ENCODE data around the gene ADCY5. TPM values are rescaled to one million over a fixed set of nuclear protein-coding genes. Genes with fewer than 3 reads are reported as not detected.

The ADCY5 gene
- total RNA-seq, 1 experiment from 2014 or later, result 1.4 TPM

DNA sequence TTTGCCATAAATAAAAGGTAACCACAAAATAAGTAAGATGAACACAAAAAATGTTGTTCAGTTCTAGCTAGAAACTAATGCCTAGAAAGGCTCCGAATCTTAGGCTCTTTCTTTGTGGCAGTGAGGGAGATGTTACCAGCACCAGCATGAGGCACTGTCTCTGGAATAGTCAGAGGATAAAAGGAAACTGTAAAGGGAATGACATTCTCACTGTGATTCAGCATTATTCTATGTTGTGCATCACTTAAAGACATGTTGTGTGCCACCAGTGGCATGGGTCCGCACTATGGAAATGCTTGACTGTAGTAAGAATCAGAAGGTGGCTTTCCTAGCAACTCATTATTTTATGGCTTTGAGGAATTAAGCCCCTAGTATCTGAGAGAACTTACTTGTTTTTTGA lies 176.3 kb downstream of the ADCY5 start:
- no peaks in the 10 kb centered on the region for H3K4me1 ChIP-seq (ENCODE audit: control insufficient read depth, insufficient read depth, low read length)
- no peak for ATAC-seq
- no peak overlapping the region for H3K4me3 ChIP-seq (ENCODE audit: low read depth in 2 of 2, low read length in 2 of 2)
- CTCF ChIA-PET, result no interaction called here
- intact Hi-C loops (cut with micrococcal nuclease; ENCODE audit: unreplicated experiment), result no loop called here
- in situ Hi-C loops (cut with HindIII; ENCODE audit: low pct_unique_long_range_greater_than_20kb, low sequenced_read_pairs), result no loop called here
- H3K27ac ChIP-seq (ENCODE audit: low read length), result no peak overlapping the region
- H3K9me3 ChIP-seq (ENCODE audit: control insufficient read depth, insufficient read depth, low read depth, low read length), result no peaks in the 10 kb centered on the region
- no TSS peak for BruUV-seq (replicated peaks)
- no peak for DNase-seq (ENCODE audit: low read depth, low spot score)
- H3K27me3 ChIP-seq (ENCODE audit: control insufficient read depth, insufficient read depth, low read length), result no peaks in the 10 kb centered on the region
- POLR2A ChIA-PET, result no interaction called here
- no peaks in the 10 kb centered on the region for H3K36me3 ChIP-seq (ENCODE audit: control insufficient read depth, insufficient read depth, low read length)
- TF ChIP-seq, protein P1, sequence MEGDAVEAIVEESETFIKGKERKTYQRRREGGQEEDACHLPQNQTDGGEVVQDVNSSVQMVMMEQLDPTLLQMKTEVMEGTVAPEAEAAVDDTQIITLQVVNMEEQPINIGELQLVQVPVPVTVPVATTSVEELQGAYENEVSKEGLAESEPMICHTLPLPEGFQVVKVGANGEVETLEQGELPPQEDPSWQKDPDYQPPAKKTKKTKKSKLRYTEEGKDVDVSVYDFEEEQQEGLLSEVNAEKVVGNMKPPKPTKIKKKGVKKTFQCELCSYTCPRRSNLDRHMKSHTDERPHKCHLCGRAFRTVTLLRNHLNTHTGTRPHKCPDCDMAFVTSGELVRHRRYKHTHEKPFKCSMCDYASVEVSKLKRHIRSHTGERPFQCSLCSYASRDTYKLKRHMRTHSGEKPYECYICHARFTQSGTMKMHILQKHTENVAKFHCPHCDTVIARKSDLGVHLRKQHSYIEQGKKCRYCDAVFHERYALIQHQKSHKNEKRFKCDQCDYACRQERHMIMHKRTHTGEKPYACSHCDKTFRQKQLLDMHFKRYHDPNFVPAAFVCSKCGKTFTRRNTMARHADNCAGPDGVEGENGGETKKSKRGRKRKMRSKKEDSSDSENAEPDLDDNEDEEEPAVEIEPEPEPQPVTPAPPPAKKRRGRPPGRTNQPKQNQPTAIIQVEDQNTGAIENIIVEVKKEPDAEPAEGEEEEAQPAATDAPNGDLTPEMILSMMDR (IDR thresholded peaks at IDR 0.05), result no peak
- TF ChIP-seq POLR2AphosphoS5 (IDR thresholded peaks at IDR 0.05; ENCODE audit: low read depth, low read length) (no peak), TCF7L2 (IDR thresholded peaks at IDR 0.05; ENCODE audit: low read depth, low read length) (no peak), SIN3A (IDR thresholded peaks at IDR 0.05; ENCODE audit: borderline replicate concordance, insufficient read depth, low read depth, low read length) (no peak), REST (IDR thresholded peaks at IDR 0.05; ENCODE audit: insufficient read depth in 1 of 2, low read depth in 2 of 2, low read length in 1 of 2) (no peak)

GRCh38 chr3:123271466-123272159 lies 177.3 kb downstream of the ADCY5 start:
- POLR2A ChIA-PET, result no interaction called here

DNA sequence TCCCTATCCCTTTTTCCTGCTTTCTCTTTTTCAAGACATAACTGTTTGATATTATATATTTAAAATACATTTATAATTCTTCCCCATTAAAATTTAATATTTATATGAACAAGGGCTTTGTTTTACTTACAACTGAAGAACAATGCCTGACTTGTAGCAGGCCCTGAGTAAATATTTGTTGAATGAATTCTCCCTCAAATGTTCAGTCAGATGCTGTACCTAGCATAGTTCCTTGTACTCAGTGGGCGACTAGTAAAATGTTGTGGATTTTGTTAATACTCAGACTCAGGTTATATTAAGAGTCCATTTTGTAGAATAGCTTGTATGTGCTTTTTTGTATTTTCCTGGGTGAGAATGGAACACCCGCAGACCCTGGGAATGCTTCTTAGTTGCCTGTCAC lies 178.1 kb downstream of the ADCY5 start:
- peaks cover 6% of the 10 kb centered on the region; the same call in 1 of the 2 replicates for H3K9me3 ChIP-seq (ENCODE audit: control insufficient read depth, insufficient read depth, low read depth, low read length)
- no peak overlapping the region for H3K4me3 ChIP-seq (ENCODE audit: low read depth in 2 of 2, low read length in 2 of 2)
- DNase-seq (ENCODE audit: low read depth, low spot score) (no peak), ATAC-seq (no peak)
- POLR2A ChIA-PET, result no interaction called here
- no peaks in the 10 kb centered on the region for H3K27me3 ChIP-seq (ENCODE audit: control insufficient read depth, insufficient read depth, low read length)
- no peaks in the 10 kb centered on the region for H3K36me3 ChIP-seq (ENCODE audit: control insufficient read depth, insufficient read depth, low read length)
- no peaks in the 10 kb centered on the region for H3K4me1 ChIP-seq (ENCODE audit: control insufficient read depth, insufficient read depth, low read length)
- TF ChIP-seq POLR2AphosphoS5 (IDR thresholded peaks at IDR 0.05; ENCODE audit: low read depth, low read length), result no peak
- TF ChIP-seq, protein P1 (IDR thresholded peaks at IDR 0.05), result no peak
- no peak for TF ChIP-seq REST (IDR thresholded peaks at IDR 0.05; ENCODE audit: insufficient read depth in 1 of 2, low read depth in 2 of 2, low read length in 1 of 2)
- no peak for TF ChIP-seq TCF7L2 (IDR thresholded peaks at IDR 0.05; ENCODE audit: low read depth, low read length)
- no peak for TF ChIP-seq SIN3A (IDR thresholded peaks at IDR 0.05; ENCODE audit: borderline replicate concordance, insufficient read depth, low read depth, low read length)
- in situ Hi-C loops (cut with HindIII; ENCODE audit: low pct_unique_long_range_greater_than_20kb, low sequenced_read_pairs) (no loop called here), intact Hi-C loops (cut with micrococcal nuclease; ENCODE audit: unreplicated experiment) (no loop called here)
- no TSS peak for BruUV-seq (replicated peaks)
- H3K27ac ChIP-seq (ENCODE audit: low read length), result no peak overlapping the region
- CTCF ChIA-PET, result no interaction called here

More at GRCh38 chr3:123271466-123272159, 177.3 kb downstream of the ADCY5 start:
- Histone ChIP-seq H3K27me3 (ENCODE audit: control insufficient read depth, insufficient read depth, low read length) (no peaks in the 10 kb centered on the region), H3K4me1 (ENCODE audit: control insufficient read depth, insufficient read depth, low read length) (no peaks in the 10 kb centered on the region), H3K9me3 (ENCODE audit: control insufficient read depth, insufficient read depth, low read depth, low read length) (no peaks in the 10 kb centered on the region), H3K4me3 (ENCODE audit: low read depth in 2 of 2, low read length in 2 of 2) (no peak overlapping the region), H3K36me3 (ENCODE audit: control insufficient read depth, insufficient read depth, low read length) (no peaks in the 10 kb centered on the region), H3K27ac (ENCODE audit: low read length) (no peak overlapping the region)
- DNase-seq (ENCODE audit: low read depth, low spot score) (no peak), ATAC-seq (no peak)
- no peak for TF ChIP-seq TCF7L2 (IDR thresholded peaks at IDR 0.05; ENCODE audit: low read depth, low read length)
- CTCF ChIA-PET, result interaction anchor here (0.5 kb wide), 1 partner anchor 92 kb away, joined by 7 read pairs; no protein-coding TSS in a partner anchor
- in situ Hi-C loops (cut with HindIII; ENCODE audit: low pct_unique_long_range_greater_than_20kb, low sequenced_read_pairs) (no loop called here), intact Hi-C loops (cut with micrococcal nuclease; ENCODE audit: unreplicated experiment) (no loop called here)
- BruUV-seq (replicated peaks), result no TSS peak

Measured in Panc1 (cell line).